Endothelial cell (in vitro differentiated cells): ENCODE measurements around the gene ZNF275. TPM values are rescaled to one million over a fixed set of nuclear protein-coding genes. Genes with fewer than 3 reads are reported as not detected.

Source experiments
- DNase-seq: peaks from one replicate; pipeline ENCODE4 v3.0.0; 2021; ENCODE audit warnings: low spot score
- H3K27ac Mint-ChIP-seq: one replicate; pipeline ENCODE4 v1.8.0; 2021; ENCODE audit warnings: mixed read lengths, inconsistent platforms; ENCODE audit not compliant: unreplicated experiment
- H3K27me3 Mint-ChIP-seq: one replicate; pipeline ENCODE4 v1.8.0; 2021; ENCODE audit warnings: mild to moderate bottlenecking, moderate library complexity, mixed read lengths, inconsistent platforms; ENCODE audit not compliant: unreplicated experiment
- H3K36me3 Mint-ChIP-seq: one replicate; pipeline ENCODE4 v1.8.0; 2021; ENCODE audit warnings: mild to moderate bottlenecking, low read depth, mixed read lengths, inconsistent platforms; ENCODE audit not compliant: unreplicated experiment
- H3K4me1 Mint-ChIP-seq: one replicate; pipeline ENCODE4 v1.8.0; 2021; ENCODE audit warnings: mild to moderate bottlenecking, mixed read lengths, inconsistent platforms; ENCODE audit not compliant: unreplicated experiment
- H3K4me3 Mint-ChIP-seq: one replicate; pipeline ENCODE4 v1.8.0; 2021; ENCODE audit warnings: mild to moderate bottlenecking, mixed read lengths, inconsistent platforms; ENCODE audit not compliant: unreplicated experiment
- H3K9me3 Mint-ChIP-seq: one replicate; pipeline ENCODE4 v1.8.0; 2021; ENCODE audit warnings: mixed read lengths, inconsistent platforms; ENCODE audit not compliant: unreplicated experiment
- CTCF ChIP-seq: fragments of 200-600 bp; sonication (generic); IDR thresholded peaks from one replicate; pipeline ENCODE4 v1.5.0; 2021; ENCODE audit warnings: antibody characterized with exemption; ENCODE audit not compliant: unreplicated experiment
- total RNA-seq: library from RNA; stranded (reverse); fragmentation: NEBNext Ultra II Directional; extraction: Animal tissue kit (Norgen Biotek cat#: 25700); gene quantifications from one replicate; pipeline ENCODE4 v1.2.1, GENCODE V29; 2021; ENCODE audit not compliant: unreplicated experiment

Gene ZNF275
- total RNA-seq, 1 donor from 2014 or later, result 14.4 TPM

GRCh38 chrX:153301746-153302145 is 32.2 kb upstream of the ZNF275 start:
- no peak overlapping the region for H3K27ac Mint-ChIP-seq
- H3K9me3 Mint-ChIP-seq, result no peaks in the 10 kb centered on the region
- no peaks in the 10 kb centered on the region for H3K27me3 Mint-ChIP-seq
- no peak overlapping the region for H3K4me3 Mint-ChIP-seq
- no peaks in the 10 kb centered on the region for H3K36me3 Mint-ChIP-seq
- peaks cover 5% of the 10 kb centered on the region for H3K4me1 Mint-ChIP-seq
- no peak for TF ChIP-seq CTCF
- DNase-seq, result no peak

- Mint-ChIP-seq H3K27ac (no peak overlapping the region), H3K9me3 (no peaks in the 10 kb centered on the region), H3K4me1 (peaks cover 5% of the 10 kb centered on the region), H3K4me3 (no peak overlapping the region), H3K36me3 (no peaks in the 10 kb centered on the region), H3K27me3 (no peaks in the 10 kb centered on the region)
- no peak for TF ChIP-seq CTCF
- no peak for DNase-seq
These were observed 31.2 kb upstream of the ZNF275 start for GRCh38 chrX:153302796-153303195.

GRCh38 chrX:153303276-153304262 is 30.4 kb upstream of the ZNF275 start:
- TF ChIP-seq CTCF, result no peak
- Mint-ChIP-seq H3K36me3 (no peaks in the 10 kb centered on the region), H3K27ac (no peak overlapping the region), H3K4me1 (peaks cover 5% of the 10 kb centered on the region), H3K9me3 (no peaks in the 10 kb centered on the region), H3K4me3 (no peak overlapping the region), H3K27me3 (no peaks in the 10 kb centered on the region)
- DNase-seq, result no peak

GRCh38 chrX:153304988-153305736 is 28.8 kb upstream of the ZNF275 start:
- H3K27ac Mint-ChIP-seq, result no peak overlapping the region
- TF ChIP-seq CTCF, result no peak
- H3K4me1 Mint-ChIP-seq, result peaks cover 5% of the 10 kb centered on the region
- no peaks in the 10 kb centered on the region for H3K36me3 Mint-ChIP-seq
- no peak for DNase-seq
- no peaks in the 10 kb centered on the region for H3K9me3 Mint-ChIP-seq
- no peak overlapping the region for H3K4me3 Mint-ChIP-seq
- no peaks in the 10 kb centered on the region for H3K27me3 Mint-ChIP-seq

GRCh38 chrX:153305972-153306371 is 28.0 kb upstream of the ZNF275 start:
- H3K4me3 Mint-ChIP-seq, result no peak overlapping the region
- H3K27me3 Mint-ChIP-seq, result peaks cover 3% of the 10 kb centered on the region
- TF ChIP-seq CTCF, result no peak
- peaks cover 5% of the 10 kb centered on the region for H3K4me1 Mint-ChIP-seq
- DNase-seq, result no peak
- H3K27ac Mint-ChIP-seq, result no peak overlapping the region
- no peaks in the 10 kb centered on the region for H3K36me3 Mint-ChIP-seq
- H3K9me3 Mint-ChIP-seq, result no peaks in the 10 kb centered on the region
